ENCODE measurements around the gene MRPL19.
"Not testable (repeated sequence)": the region's sequence is repeated elsewhere in the genome, so short reads cannot be mapped to it uniquely, and the experiment has no call there.

MRPL19 gene

GRCh38 chr2:75667884-75668283 lies 21.3 kb downstream of the MRPL19 start:
- no peak for DNase-seq (ENCODE audit: low spot score)

GRCh38 chr2:75675423-75675822 lies 28.8 kb downstream of the MRPL19 start:
- DNase-seq (ENCODE audit: low spot score), result not testable (repeated sequence)

- no peak for DNase-seq (ENCODE audit: low spot score)
Measured at GRCh38 chr2:75675908-75676307, 29.3 kb downstream of the MRPL19 start.

DNA sequence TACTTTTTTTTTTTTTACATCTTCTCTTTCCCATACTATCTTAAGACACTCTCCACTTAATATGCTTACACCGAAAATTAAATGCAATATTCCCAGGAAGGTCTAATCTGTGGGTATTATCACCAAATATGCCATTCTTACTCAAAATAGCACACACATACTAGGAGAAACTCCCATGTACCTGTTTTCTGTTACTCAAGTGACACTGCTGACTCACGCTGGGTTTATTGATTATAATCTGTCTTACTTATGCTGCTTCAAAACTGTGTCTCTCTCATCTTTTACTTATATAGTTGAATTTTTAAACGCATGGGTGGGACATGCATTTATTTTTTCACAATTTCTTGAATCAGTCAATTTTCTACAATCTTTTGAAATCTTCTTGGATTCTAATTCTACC lies 29.9 kb downstream of the MRPL19 start:
- no peak for DNase-seq (ENCODE audit: low spot score)

- no peak for DNase-seq (ENCODE audit: low spot score)
Measured at GRCh38 chr2:75679556-75679955, 33.0 kb downstream of the MRPL19 start.

DNA sequence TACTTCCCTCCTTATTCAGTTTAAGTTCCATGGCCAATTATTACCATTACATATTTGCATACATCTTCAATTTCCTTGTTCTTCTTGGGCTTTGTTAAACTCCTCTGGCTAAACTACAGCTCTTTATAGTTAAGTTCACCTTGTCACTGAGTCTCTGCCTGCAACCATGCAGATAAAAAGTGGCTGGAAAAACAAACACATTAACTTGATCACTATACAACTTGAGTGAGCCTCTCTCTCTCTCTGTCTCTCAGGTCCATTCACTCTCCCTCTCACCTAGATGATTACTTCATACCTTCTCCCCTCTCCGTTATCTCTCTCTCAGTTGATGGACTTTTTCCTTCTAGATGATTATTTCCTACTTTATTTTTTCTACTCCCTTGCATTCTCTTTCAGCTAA lies 33.8 kb downstream of the MRPL19 start:
- DNase-seq (ENCODE audit: low spot score), result no peak

GRCh38 chr2:75683430-75683829 lies 36.8 kb downstream of the MRPL19 start:
- not testable (repeated sequence) for DNase-seq (ENCODE audit: low spot score)

- DNase-seq (ENCODE audit: low spot score), result no peak
Measured at GRCh38 chr2:75688196-75688595, 41.6 kb downstream of the MRPL19 start.

- DNase-seq (ENCODE audit: low spot score), result no peak
Measured at GRCh38 chr2:75698918-75699317, 52.3 kb downstream of the MRPL19 start.

- DNase-seq (ENCODE audit: low spot score), result no peak
Measured at GRCh38 chr2:75702593-75702992, 56.0 kb downstream of the MRPL19 start.

DNA sequence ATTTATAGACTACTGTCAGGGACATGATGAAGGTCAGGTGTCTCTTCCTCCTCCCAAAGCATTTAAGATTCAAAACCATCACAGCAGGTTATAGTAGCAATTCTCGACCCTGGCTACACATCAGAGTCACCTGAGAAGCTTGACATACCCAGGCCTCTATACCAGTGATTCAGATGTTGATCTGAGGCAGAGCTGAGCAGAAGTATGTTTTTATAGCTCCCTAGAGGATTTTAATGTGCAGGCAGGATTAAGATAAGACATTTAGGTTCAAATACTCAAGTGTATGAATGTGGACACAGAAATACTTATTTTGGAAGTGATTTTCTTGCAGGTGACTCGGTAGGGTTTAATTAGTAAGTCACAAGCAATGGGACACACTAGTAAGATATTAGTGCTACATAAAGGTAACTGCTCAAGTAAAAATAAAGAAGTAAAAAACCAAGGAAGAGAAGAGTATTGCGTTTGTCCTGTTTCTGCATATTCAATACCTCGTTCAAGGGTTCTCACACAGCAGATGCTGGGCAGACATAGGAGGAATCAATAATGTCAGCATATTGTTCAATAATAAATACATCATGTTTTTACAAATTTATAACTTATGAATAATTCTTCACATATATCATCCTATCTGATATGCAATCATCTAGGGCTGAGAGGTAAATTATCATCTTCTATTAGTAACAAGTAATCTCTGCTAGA lies 57.2 kb downstream of the MRPL19 start:
- no peak for DNase-seq (ENCODE audit: low spot score)

DNA sequence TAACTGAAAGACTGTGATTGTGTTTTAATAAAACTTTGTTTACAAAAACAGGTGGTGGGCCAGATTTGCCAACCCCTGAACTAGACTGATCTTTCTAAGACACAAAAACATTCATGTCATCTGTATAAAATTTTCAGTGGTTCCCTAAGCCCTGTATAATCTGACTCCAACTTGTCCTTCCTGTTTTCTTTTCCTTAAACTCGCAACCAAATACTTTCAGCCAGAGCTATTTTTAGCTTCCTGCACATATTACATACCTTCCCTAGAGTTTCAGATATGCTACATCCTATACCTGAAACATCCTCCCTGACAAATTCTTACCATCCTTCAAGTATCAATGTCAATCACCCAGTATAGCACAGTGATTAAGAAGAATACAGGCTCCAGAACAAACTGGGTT lies 59.3 kb downstream of the MRPL19 start:
- no peak for DNase-seq (ENCODE audit: low spot score)

DNA sequence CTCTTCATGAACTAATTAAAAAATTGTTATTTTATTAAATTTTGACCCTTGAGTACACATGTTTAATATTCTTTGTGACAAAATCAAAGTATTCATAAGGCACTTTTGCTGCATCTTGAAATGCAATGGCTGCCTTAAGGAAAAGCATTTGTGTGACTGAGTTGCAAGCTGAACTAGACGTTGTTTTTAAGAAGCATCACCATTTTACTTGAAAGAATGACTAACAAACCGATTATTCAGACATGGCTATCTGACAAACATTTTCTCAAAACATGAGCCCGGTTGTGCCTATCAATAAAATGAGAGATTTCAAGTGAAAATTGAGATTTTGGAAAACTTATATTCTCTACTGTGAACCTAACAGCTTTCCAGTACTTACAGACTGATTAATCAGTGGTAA lies 61.3 kb downstream of the MRPL19 start:
- DNase-seq (ENCODE audit: low spot score), result no peak

DNA sequence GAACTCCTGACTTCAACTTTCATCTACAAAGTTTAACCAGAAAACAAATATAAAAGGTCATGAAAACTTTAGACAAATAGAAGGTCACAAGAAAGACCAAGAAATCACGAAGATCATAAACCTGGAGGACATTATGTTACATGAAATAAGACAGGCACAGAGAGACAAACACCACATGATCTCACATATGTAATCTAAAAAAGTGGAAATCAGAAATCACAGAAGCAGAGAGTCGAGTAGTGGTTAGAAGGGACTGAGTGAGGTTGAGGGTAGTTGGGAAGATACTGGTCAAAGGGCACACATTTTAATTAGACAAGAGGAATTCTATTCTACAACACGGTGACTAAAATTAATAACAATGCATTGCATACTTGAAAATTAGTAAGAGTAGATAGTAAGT lies 62.7 kb downstream of the MRPL19 start:
- no peak for DNase-seq (ENCODE audit: low spot score)

DNA sequence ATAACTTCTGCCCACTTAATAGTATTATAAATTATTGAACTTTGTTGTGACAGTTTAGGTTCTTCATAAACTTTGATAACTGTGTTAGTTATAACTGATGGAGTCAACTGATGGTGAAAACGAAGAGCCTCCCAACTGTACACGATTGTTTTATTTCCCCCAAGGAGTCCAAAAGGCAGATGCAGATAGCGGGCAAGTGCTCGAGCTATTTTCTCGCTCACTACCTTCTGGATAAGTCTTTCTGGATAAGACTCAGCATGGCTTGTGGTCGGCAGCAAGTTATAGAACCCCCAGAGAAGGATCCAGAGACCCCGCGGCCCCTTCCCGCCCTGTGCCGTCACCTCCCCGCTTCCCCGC lies 63.6 kb downstream of the MRPL19 start:
- DNase-seq (ENCODE audit: low spot score), result no peak

GRCh38 chr2:75710577-75711253 lies 64.1 kb downstream of the MRPL19 start, which contains the start of gene GCFC2:
Gene GCFC2, minus strand, starts transcription at chr2:75710915. Its CDS starts 60 bp downstream, at chr2:75710855.
- DNase-seq (ENCODE audit: low spot score), result peak; percentile 87

- not testable (repeated sequence) for DNase-seq (ENCODE audit: low spot score)
Measured at GRCh38 chr2:75711590-75711989, 65.0 kb downstream of the MRPL19 start.

DNA sequence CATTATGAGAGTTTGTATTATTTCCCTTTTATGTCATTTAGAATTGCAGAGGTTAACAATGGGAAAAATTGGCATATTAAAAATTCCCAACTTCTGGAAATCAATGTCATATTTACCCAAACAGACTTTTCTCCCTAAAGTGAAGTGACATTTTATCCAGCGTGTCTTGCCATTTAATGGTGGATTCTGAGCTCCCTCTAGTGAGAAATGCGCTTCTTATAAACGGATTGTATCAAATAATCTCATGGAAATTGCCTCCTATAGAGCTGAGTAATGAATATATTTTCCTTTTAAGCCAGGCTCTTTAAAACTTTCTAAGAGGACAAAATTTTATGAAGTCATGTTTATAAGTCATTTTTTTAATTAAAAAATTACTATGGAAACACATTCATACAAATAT lies 69.8 kb downstream of the MRPL19 start:
- no peak for DNase-seq (ENCODE audit: low spot score)

GRCh38 chr2:75719616-75720015 lies 73.0 kb downstream of the MRPL19 start:
- no peak for DNase-seq (ENCODE audit: low spot score)

GRCh38 chr2:75720525-75720924 lies 73.9 kb downstream of the MRPL19 start:
- no peak for DNase-seq (ENCODE audit: low spot score)

DNA sequence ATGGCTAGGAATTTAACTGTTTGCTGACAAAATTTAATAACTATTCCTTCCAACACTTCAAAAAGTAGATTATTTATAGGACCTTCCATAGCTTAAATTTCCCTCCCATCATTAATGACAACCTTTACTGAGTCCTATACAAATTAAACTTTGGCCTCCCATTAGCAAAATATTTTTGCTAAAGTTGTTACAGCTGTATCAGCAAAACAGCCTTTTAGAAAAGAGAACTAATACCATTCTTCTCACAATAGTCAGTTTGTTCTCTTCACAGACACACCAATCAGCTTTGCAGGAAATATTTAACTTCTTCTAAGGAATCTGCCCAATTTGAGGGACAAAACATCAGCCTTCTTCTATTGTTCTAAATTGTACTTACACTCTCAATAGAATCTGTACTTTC lies 76.1 kb downstream of the MRPL19 start:
- no peak for DNase-seq (ENCODE audit: low spot score)

DNA sequence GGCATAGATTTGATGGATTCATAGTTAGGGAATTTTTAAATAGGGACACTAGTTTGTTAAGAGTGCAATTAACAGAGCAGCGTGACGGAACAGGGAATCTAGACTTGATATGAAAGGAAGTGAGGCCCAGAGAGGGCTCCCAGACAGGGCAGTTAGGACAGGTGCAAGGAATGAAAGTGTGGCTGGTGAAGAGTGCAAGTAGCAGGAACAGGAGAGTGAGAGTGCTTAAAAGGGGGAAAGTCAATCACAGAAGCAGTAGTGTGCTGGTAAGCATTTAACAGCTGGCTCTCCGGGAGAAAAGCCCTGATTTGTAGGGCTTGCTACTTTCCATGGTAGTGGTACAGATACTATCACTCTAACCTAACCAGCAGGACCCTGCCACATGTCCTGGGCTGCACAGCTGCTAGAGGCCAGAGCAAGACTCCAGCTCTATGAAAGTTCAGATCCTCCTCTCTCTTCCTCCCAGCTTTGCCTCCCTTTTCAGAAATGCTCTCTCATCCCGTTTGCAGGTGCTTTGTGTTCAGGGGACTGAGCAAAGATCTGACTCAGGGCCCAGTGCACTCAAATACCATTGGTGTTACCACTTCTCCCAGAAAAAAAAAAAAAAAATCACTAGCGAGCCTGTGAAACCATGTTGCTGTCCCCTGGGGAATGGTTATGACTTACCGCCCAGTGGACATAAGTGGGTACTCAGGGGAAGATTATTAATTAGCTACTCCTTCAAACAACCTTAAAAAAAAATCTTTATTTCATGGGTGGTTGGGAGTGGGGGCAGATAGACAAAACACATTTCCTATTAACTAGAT lies 82.2 kb downstream of the MRPL19 start:
- DNase-seq (ENCODE audit: low spot score), result no peak

- DNase-seq (ENCODE audit: low spot score), result no peak
Measured at GRCh38 chr2:75729861-75730260, 83.3 kb downstream of the MRPL19 start.
